HK-2 (cell line): ENCODE data around the gene ADCY3.
"Not testable (repeated sequence)": the region's sequence is repeated elsewhere in the genome, so short reads cannot be mapped to it uniquely, and the experiment has no call there.

Source experiments
- DNase-seq: peaks from one replicate; pipeline ENCODE4 v3.0.0-alpha.2; 2018; ENCODE audit not compliant: unreplicated experiment

Gene ADCY3

DNA sequence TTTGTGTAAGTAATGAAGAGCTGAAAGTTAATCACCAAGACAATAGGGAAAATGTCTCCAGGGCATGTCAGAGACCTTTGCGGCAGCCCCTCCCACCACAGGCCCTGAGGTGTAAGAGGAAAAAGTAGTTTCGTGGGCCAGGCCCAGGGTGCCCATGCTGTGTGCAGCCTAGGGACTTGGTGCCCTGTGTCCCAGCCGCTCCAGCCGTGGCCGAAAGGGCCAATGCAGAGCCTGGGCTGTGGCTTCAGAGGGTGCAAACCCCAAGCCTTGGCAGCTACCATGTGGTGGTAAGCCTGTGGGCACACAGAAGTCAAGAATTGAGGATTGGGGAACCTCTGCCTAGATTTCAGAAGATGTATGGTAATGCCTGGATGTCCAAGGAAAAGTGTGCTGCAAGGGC lies 74.3 kb downstream of the ADCY3 start:
- no peak for DNase-seq

DNA sequence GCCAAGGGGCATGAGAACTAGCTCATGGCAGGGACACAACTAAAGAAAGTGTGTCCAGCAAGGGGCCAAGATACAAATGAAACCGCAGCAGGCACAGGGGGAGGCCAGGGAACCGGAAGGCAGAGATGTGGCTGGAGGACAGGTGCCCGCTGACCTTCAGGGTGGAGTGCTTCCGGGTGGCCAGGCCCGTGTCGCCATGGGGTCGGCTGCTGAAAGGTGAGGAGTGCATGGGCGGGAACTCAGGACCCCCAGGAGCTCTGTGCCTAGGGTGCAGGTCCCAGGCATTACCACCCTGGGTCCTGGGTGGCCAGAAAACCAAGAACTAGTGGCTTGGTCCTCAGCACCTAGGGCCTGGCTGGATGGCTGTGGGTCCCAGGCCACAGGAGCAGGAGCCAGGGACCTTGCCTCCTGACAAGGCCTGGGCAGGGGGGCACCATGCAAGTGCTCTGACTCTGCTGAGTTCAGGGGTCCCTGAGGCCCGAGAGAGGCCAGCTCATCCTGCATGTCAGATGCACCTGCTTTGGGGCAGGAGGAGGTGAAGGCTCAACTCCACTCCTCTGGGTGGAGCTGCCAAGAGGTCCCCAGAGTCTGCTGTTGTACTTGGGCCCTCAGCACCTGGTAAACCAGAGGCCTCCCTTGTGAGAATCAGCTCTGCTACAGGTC lies 75.9 kb downstream of the ADCY3 start:
- DNase-seq: no peak

DNA sequence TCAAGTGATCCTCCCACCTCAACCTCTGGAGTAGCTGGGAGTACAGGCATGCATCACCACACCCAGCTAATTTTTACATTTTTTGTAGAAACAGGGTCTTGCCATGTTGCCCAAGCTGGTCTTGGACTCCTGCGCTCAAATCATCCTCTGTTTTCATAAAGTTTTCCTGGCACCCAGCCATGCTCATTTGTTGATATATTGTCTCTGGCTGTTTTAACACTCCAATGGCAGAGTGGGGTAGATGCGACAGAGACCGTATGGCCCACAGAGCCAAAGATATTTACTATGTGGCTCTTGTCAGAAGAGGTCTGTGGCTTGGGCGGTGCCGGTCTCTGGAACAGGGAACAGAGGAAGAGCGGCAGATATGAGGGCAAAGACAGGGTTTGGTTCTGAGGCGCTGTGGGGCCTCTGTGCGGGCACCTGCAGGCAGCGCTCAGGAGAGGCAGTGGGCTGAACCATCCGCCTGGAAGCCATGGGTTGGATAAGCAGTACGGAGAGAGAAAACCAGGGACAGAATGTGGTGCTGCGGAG lies 76.6 kb downstream of the ADCY3 start:
- DNase-seq: no peak

DNA sequence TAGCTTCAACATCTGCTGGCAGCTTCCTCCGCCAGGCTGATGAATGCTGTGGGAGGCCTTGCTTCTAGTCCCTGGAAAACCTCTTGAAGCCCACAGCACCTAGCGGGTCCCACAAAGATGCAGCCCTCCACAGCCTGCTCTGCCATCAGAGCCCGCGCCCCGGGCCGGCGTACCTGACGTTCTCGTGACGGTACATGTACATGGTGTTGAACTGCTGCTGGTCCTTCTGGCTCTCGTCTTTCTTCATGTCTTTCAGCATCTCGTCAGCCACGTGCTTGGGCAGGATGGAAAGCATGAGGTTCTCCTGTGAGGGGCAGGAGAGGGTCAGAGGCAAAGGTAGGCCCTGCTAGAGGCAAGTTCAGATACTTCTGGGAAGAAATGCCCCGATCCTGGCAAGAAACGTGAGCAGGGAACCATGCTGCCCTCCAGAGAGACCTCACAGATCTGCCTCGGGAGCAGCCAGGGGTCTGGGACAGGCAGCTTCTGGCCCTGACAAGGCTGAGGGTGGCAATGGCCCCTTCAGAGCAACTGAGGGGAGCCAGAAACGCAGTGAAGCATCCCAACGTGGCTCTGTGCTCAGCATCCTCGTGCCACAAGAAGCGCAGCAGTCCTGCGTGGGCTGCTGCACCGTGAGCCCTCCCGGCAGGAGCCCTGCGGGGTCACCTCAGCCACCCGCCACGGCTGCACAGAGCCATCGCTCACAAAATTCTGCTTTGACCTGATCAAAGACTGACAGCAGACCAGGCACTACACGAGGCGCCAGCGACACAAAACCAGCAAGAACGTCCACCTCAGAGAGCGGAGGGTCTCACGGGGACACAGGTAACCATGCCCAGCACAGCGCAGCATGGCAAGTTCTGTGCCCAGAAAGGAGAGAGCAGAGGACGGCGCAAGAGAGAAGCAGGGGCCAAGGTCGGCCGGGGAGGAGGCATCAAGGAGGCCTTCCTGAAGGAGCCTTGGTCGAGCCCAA lies 77.7 kb downstream of the ADCY3 start:
- no peak for DNase-seq

DNA sequence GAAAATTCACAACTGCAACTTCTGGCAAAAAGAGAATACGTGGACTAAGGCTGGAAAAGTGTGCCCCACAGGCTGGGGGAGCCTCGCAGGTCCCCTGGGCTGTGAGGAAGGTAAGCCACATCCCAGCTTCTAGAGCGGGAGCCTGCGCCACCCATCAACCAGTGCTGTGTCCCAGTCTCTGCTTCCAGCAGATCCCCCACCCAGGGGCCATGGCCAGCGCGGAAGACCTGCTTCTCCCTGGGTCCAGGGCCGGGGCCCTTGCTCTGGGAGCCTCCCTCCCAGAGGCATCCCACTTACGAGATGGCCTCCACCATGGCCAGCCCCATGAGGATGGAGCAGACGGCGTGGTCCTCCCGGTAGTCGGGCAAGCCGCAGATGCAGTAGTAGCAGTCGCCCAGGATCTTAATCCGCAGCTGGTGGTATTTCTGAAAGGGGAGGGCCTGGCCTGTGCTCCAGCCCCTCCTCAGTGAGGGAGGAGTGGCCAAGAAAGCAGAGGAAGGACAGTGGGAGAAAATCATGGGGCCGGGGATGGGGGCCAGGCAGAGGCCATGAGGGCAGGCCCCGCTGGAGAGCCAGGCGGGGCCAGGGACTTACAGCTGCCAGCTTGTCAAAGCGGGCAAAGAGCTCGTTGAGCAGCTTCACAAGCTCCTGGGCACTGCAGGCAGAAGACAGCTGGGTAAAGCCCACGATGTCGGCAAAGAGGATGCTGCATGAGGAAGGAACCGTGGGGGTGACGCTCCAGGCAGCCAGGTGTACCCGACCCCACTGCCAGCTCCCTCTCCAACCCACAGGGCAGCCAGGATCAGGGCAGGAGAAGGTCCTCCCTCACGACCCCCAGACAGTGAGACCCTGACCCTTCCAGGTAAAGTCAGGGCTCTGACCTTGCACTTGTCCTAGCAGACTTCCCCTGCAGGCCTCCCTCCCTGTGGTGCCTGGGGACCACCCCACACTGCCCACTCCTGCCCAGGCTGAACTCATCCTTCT lies 78.8 kb downstream of the ADCY3 start:
- no peak for DNase-seq

DNA sequence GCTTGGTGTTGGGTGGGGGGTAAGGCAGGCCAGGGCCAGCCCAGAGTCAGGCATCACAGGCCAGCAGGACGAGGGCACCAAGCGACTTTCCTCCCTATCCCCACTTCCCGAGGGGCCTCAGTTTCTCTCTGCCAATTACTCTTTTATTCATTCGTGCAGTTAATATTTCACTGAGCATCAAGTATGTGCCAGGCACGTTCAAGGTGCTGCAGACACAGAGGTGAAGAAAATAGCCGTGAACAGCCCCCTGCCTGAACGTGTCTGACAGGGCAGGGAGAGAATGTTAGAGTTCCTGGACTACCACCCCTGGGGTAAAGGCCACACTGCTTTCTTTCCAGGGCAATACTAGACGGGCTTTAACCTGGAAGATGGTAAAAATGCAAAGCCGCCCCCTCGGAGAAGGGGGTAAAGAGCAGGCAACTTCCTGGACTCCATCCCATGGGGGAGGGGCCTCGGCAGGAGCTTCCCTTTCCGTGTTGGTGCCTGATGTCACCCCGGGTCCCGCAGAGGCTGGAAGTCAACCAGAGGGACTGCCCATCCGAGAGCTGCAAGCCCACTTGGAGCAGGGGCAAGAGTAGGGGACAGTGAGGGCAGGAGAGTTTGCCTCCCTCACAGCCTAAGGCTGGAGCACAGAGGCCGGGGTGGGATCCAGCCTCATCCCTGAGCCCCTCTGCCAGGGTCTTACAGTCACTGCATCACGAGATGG lies 79.7 kb downstream of the ADCY3 start:
- DNase-seq: no peak

DNA sequence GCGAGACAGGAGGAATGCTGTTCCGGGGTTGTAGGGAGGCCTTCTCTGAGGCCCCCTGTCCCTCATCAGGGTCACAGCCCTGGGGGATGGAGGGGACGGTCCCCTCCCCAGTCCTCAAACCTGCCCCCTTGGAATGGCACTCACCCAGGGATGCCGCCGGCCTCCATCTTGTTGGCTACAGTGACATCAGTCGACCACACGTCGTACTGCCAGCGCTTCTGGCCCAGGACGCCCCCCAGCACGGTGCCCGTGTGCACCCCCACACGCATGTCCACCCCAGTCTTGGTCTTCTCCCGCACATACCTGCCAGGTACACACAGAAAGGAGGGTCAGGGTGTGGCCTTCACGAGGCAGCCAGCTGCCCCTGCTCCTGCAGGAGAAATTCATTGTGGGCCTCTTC lies 80.3 kb downstream of the ADCY3 start:
- DNase-seq: no peak

DNA sequence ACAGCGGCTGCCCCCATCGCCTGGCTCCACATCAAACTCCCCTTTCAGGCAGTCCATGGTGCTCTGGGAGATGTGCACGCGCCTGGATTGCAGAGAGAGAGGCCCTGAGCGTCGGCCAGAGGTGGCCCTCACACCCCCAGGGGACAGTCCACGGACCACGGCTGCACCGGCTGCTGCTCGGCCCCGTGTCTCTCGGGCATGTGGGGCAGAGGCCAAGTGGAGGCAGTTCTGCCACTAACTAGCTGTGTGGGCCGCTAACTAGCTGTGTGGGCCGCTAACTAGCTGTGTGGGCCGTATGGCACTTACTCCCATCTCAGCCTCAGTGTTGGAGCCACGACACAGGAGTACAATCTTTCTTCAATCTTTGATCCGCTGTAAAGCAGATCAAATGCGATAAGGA lies 81.5 kb downstream of the ADCY3 start:
- DNase-seq: no peak

DNA sequence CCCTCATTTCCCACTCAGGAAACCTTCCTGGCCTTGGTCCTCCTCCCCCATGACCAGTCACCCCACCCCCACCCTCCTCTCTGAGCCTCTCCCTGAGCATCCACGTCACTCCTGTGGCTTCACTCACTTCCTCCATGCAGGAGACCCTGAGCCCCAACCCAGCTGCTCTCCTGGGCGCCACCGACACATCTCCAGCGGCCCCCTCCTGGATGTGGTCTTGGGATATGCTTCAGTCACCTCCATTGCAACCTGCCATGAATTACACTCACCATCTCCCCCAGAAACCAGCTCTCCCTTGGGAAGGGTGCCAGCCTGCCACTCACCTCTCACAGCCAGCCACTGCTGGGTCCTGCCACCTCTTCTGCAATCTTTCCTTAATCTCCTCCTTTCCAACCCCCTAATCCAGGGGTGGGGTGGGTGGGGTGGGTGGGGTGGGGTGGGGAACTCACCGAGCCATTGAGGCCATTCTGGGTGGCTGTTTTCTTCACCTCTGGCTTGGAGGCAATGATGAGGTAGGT lies 82.0 kb downstream of the ADCY3 start:
- DNase-seq: no peak

DNA sequence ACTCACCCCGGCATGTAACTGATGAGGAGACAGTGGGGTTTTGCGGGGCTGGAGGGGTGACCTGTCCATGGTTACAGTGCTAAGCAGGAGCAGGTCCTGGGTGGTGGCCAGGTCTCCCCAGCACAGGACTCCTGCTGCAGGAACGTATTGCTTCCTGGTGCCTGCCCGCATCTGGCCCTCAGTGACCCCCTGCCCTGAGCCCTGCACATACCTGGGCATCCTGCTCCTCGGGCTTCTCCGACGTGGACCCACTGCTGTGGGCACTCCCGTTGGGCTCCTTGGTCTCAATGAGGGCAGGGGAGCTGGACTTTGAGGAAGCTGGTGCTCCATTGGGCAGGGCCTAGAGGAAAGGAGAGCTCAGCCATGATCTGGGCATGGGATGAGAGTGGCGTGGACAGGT lies 83.3 kb downstream of the ADCY3 start:
- no peak for DNase-seq

DNA sequence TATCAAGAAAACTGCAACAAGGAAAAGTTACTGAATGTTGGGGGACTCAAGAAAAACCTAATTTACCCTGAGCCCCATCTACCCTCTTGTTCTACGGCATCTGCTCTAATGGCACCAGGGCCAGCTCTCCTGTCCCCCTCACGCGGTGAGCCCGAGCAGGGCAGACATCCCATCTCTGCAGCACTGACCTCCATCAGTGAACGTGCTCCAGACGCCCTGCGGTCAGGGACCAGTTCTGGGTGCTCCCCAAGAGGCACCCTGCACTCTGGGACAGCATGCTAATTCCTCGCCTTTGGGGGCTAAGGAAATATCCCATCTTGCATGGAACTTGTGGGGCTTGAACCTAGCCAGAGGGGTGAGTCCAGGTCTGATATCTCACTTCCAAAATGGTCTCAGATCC lies 83.8 kb downstream of the ADCY3 start:
- DNase-seq: no peak

DNA sequence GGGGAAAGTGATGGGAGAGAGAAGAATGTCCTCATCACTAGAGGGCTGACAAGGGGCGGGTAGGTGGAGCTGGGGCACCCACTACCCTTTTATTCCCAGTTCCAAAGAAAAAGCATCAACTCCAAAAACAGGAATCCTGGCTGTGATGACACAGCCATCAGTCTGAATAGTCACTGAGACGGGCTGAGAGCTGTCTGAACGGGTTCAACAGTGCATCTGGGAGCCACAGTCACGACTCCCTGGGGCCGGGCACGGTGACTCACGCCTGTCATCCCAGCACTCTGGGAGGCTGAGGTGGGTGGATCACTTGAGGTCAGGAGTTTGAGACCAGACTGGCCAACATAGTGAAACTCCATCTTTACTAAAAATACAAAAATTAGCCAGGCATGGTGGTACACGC lies 84.6 kb downstream of the ADCY3 start:
- DNase-seq: not testable (repeated sequence)

DNA sequence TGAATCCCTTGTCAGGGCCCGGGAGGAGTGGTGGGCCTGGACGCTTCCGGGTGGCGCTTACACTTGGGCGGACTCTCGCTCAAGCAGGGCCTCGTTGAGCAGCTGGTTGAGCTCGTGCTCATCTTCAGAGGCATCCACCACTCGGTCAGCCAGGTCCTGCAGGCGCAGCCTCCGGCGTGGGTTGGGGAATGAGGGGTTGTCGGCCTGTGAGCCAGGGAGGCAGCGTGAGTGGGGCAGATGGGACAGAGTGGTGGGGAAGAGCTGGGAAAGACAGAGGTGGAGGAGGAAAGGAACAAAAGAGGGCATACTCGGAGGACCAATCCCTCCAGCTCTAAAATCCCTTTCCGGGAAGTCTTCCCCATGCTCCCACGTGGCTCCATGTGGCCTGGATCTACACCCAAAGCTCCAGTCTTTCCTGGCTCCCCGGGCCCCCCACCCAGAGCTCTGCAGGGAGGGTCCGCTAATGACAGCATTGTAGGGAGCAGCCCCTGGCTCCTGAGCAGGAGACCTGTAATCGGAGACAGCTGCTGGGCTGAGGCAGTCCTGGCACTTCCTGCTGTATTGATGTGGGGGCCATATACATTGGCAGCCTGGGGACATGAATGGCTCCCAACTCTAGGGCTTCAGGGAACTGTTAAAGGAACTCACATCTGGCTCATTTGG lies 85.2 kb downstream of the ADCY3 start:
- DNase-seq: no peak

DNA sequence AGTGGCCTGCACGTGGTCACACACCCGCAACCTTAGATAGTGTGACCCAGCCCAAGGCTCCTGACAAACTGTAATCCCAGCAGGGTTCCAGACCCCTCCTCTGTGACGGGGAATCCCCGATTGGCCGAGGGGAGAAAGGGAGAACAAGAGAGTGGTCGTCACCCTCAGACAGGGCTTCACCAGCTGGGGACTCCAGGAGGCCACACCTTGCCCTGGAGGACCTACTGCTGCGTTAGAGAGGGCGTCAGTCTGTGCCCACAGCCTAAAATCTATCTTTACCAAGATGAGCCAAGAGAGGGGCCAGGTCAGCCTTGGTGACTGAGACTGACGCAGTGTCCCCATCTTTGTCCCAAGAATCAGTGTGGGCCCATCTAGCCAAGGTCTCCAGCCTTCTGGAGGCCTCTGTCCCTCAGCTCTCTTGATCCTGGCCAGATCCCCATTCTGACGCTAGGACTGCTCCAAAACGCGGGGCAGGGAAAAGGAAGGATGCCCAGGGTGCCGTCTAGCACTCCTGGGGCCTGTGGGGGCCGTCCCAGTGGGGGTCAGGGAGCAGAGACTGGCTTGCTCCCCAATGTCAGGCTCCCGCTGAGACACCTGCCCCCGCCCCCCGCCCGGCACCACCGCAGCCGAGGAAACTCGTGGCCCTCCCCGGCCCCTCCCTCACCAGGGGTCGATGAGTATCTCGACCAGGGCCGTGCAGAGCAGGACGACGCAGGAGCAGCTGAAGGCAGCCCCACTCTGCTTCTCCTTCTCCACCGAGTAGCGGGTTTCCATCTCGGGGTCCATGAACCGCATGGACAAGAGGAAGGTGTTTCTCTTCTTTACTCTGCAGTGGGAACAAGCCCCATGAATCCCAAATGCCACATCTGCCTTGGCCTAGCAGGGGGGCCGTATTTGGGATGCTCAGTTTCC lies 86.0 kb downstream of the ADCY3 start:
- DNase-seq: no peak

DNA sequence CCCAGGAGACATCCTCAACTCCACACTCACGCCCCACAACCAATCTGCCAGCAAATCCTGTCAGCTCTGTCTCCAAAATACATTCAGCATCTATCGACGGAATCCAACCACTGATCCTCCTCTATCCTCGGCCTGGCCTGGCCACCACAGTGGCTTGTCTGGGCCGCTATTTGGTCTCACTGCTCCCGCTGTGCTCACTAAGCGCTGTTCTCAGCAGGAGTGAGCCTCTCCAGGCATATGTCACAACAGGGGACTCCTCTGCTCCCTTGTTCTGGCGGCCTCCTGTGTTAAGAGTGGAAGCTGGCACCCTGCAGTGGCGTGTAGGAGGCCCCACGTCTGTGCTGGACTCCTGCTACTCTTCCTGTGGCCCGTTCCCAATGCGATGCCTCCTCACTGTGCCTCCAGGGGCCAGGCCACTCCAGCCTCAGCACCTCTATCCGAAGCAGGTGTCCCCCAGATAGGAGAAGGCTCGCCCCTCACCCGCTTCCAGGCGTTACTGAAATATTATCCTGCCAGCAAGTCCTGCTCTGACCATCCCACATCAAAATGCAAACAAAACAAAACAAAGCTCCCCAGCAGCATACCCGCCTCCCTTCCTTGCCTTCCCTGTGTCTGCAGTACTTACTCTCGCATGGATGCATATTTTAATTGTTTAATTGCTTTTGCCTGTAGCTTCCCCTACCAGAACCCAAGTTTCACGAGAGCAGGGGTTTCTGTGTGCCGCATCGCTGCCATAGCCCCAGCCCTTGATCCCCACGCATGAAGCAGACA lies 86.9 kb downstream of the ADCY3 start:
- DNase-seq: no peak

DNA sequence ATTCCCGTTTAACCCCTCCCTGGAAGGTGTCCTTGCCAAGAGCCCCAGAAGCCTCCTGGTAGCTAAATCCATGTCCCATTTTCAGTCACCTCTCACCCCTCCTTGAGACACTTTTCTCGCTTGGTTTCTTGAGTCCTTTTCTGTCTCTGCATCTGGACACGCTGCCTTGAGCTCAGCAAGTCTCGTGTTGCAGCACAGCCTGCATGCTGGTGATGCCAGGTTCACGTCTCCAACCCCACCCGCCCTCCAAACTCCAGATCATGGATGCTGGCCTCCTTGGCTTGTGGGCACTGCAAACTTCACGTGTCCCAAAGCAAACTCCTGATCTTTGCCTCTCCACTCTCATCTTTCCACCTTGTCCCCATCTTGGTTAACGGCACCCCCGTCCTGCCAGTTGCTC lies 87.5 kb downstream of the ADCY3 start:
- no peak for DNase-seq

DNA sequence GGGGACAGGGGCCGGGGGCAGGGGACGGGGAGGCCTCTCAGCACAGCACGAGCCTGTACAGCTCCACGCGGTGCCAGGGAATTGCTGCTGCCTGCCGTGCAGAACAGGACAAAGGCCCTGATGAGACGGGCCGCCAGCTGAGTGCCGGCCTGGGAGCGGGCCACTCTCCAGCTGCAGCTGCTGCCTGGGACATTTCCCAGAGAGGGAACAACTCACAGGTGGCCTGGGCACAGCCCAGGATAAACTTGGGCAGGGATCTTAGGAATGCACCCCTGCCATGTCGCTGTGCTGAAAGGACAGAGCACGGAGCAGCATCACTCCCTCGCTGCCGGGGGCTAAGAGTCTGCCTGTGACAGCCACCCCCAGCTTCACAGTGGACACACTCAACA lies 88.0 kb downstream of the ADCY3 start:
- no peak for DNase-seq

DNA sequence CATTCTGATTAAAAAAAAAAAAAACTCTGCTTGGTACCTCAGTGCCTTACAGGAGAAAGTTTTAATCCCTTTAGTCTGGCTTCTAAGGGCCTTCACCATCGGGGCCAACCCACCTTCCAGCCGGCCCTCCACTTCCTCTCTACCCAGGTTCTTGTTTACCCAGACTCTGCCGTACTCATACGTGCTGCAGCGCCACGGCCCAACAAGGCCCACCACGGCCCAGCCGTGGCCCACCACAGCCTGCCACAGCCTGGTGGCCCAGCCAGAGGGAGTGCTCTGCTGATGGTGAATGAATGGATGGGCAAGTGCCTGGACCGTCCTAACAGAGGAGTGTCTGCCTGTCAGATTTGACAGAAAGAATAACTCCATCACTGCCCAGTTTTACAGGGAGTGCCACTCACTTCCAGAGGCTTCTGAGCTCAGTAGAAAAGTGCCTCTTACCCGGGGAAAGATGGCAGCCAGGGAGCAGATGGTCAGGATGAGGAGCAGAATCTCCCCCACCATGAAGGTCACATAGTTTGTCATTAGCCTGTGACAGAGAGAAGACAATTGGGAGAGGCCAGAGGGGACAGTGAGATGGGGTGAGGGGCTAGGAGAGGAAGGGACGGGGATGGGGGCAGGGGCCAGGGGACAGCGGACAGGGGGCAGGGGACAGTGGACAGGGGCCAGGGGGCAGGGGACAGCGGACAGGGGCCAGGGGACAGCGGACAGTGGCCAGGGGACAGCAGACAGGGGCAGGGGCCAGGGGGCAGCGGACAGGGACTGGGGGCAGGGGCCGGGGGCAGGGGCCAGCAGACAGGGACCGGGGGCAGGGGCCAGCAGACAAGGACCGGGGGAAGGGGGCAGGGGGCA lies 88.6 kb downstream of the ADCY3 start:
- no peak for DNase-seq
